Epidermal melanocyte (primary cell): ENCODE results near the gene UBAC2.

Source experiments
- DNase-seq: peaks from one replicate; pipeline ENCODE4 v3.0.0; 2011; ENCODE audit warnings: low spot score; ENCODE audit not compliant: insufficient read length

The UBAC2 gene, protein sequence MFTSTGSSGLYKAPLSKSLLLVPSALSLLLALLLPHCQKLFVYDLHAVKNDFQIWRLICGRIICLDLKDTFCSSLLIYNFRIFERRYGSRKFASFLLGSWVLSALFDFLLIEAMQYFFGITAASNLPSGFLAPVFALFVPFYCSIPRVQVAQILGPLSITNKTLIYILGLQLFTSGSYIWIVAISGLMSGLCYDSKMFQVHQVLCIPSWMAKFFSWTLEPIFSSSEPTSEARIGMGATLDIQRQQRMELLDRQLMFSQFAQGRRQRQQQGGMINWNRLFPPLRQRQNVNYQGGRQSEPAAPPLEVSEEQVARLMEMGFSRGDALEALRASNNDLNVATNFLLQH

DNA sequence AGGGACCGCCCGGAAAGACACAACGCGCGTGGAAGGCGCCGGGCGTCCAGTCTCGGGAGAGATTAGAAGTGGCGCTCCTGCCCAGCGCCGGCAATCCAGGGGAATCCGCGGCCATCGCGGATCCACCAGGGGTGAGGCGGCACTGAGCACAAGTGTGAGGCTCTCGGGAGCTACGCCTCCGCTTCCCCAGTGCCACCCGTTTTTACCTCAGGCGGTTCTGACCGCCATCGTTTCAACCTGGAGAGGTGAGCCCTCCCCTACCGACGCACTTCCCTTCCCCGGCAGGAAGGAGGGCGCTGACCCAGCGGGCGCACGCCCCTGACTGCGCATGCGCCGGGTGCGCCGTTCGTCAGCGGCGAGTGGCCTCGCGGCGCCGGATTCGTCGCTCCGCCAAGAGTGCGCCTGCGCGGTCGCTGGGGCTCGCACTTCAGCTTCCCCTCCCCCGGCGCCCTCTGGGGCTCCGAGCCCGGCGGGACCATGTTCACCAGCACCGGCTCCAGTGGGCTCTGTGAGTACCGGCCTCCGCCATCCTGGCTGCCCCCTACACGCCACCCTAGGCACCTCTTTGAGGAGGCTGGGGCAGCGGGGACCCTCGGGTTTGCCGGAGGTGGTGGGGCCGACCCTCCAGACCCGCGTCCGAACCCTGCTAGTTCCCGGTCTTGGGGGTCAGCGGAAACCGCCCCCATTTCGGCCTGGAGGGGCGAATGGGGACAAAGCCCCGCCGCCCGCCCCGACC, at the start of gene UBAC2:
Gene UBAC2 (plus strand): TSS at position 423 of the 736 bp plus-strand sequence. CDS start 55 bp downstream, at position 478.
- peak; percentile 92 for DNase-seq

DNA sequence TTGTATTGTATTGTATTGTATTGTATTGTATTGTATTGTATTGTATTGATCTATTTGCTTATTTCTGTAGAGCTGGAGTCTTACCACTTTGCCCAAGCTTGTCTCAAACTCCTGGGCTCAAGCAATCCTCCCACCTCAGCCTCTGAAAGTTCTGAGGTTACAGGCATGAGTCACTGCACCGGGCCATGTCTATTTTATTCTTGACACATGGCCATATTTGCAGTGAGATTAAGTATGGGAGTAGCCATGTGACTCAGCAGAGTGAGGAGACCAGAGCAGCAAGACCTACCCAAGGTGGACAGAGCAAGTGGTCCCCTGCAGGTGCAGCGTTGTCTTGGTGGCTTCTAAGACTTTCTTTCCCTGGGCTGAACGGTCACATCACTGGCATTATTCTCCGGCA, 49.1 kb upstream of the UBAC2 start:
- DNase-seq = no peak

DNA sequence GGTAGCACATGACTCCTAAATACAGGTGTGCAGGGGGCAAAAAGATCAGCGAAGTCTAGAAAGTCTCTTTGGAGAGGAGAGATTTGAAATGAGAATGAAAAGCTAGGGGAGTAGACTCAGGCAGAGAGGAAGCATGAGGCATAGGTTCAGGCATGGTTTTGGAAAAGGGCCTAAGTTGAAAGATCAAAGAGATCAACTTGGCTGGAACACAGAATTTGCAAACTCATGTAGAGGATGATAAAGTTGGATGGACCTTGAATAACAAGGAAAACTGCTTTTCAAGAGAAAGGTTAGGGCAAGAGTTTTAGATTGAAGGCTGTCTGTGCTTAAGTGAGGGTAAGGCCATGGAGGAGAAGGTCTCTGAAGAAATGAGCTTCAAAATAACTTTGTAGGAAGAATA, 47.4 kb upstream of the UBAC2 start:
- DNase-seq = no peak

DNA sequence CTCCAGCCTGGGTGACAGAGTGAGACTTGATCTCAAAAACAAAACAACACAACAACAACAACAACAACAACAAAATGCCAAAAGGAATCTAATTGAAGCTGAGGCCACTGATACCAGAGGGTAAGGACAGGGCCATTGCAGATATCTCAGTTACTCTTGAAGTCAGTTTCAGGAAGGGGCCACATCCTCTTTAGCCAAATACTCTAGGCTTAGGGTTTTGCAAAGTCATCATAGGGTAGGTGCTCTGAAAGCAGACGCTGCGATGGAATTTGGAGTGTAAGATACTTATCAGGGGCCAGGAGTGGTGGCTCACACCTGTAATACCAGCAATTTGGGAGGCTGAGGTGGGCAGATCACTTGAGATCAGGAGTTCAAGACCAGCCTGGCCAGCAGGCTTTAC, 46.6 kb upstream of the UBAC2 start:
- DNase-seq = no peak

DNA sequence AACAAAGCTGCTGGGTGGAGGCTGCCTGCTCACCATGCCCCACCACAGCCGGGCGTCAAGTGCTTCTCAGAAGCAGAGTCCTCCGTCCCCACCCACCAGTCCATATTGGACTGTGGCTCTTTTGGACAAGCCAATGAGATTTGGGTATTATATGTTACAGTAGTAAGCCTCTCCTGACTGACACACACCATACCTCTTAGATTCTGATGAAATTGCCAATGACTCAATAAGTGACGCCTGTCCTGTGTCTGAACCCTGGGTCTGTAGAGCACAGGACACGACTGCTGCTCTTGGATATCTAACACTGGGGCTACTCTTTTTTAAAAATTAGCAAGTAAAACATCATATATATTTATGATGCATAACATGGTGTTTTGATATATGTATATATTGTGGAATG, 44.8 kb upstream of the UBAC2 start:
- no peak for DNase-seq

DNA sequence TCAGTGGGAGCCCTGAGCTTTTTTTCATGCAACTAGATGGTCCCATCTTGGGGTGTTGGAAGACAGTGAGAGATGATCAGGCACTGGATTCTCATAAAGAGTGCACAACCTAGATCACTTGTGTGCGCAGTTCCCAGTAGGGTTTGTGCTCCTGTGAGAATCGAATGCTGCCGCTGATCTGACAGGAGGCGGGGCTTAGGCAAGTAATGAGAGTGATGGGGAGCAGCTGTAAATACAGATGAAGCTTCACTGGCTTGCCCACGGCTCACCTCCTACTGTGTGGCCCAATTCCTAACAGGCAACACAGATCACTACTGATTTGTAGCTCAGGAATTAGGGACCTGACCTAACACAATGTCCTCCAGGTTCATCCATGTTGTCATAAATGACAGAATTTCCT, 43.6 kb upstream of the UBAC2 start:
- DNase-seq = no peak

DNA sequence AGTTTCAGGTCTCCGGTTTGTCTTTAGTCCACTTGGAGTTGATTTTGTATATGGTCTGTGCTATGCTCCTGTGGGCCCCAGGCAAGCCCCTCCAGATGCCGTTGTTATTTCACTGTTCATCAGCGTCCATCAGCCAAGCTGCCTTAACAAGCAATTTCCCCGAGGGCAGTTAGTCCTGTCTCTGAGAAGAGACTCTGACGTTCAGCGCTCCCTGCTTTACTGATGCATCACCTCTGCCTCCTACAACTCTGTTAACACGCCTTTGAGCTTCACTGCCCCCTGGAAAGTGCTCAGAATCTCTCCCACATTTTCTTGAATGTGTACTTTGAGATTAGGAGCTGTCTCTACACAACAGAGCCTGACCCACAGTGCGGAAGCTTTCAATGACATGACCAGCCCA, 41.8 kb upstream of the UBAC2 start:
- DNase-seq = no peak

DNA sequence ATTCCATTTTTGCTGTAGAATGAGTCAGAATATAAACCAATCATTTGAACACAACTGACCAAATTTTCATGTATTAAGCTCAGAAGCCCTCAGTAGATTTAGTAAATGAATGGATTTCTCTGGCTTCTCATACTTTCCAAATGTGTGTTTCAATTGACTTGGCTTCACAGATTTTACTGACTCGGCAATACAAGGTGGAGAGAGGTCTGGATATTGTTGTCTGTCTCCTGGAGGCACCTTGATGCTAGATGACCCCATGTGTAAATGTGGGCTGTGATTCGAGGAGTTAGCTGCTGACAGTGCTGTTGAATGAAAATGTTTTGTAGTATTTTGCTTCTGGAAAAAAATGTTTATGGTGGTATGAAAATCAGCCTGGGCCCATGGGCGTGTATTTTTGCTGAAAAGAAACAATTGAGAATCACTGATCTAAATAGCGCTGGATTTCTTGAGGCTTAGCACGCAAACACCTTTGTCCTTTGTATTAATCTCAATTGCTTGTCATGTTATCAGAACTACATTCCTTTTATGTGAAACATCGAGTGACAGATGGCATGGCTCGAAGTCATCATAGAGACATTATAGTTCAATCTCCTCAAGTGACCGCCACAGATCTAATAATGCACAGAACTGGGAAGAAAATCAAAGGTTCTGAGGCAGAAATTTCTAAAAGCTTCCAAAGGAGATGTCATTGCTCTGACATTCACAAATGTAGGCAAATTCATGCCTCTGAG, 41.2 kb upstream of the UBAC2 start:
- no peak for DNase-seq

DNA sequence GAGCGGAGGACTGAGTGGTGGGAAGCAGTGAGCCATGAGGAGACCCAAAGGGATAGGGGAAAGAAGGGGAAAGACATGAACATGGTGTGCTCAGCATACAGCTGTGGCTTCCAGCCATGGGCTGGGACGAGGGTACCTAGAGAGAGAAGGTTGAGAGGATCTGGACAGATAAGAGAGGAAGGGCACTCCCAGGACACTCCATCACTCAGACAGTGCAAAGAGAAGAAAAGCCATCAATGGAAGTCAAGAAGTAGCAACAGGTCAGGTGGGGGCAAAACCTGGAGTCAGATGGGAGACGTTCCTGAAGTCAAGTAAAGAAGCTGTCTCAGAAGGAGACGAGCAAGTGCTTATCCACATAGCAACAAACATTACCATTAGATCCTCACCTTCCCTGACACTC, 40.2 kb upstream of the UBAC2 start:
- no peak for DNase-seq

DNA sequence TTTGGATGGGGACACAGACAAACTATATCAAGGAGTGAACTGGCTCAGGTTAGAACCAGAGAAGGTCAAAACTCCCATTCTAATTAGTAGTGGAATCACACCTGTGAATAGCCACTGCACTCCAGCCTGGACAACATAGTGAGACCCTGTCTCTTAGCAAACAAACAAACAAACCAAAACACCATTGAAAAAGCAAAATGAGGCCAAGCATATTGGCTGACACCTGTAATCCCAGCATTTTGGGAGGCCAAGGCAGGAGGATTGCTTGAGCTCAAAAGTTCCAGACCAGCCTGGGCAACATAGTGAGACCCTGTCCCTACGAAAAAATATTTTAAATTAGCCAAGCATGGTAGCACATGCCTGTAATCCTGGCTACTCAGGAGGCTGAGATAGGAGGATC, 39.1 kb upstream of the UBAC2 start:
- DNase-seq = no peak

DNA sequence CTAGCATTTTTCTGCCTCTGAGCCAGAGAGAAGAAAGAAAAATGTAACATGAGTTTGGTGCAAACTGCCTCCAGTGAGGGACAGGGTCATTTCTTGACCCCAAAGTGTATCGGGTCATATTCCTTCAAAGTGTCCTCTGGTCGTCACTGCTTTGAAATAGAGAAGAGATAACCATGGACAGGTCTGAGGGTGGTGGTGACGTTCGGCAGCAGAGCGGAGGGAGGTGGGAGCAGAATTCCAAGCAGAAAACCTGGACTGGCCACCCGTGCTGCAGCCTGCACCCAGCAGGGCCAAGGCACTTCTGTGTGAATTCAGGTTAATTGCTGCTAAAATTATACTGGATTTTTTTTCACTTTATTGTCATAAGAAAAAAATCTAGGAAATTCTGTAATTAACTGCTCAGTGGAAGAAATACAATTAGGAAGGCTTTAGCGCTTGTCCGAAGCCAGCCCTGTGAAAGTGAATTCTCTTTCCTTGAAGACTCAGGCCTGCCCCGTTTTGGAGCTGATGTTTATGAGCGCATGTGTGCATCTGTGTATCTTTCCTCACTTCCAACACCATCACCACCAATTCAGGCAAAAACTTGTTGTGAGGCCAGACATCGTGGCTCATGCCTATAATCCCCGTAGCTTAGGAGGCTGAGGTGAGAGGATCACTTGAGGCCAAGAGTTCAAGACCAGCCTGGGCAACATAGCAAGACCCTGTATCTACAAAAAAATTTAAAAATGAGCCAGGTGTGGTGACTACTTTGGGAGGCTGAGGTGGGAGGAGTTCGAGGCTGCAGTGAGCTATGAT, 37.9 kb upstream of the UBAC2 start:
- no peak for DNase-seq

DNA sequence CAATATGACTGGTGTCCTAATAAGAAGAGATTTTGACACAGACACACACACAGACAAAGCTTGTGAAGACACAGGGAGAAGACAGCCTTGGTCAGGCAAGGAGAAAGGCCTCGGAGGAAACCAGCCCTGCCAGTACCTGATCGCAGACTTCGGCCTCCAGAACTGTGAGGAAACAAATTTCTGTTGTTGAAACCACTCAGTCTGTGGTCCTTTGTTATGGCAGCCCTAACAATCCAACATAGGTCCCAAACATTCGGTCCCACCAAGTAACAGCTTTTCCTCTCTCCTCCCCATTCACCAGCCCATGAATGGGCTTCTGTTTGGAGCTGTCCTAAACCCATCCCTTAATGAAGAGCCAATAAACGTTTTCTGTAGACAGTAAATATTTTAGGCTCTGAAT, 36.4 kb upstream of the UBAC2 start:
- no peak for DNase-seq

DNA sequence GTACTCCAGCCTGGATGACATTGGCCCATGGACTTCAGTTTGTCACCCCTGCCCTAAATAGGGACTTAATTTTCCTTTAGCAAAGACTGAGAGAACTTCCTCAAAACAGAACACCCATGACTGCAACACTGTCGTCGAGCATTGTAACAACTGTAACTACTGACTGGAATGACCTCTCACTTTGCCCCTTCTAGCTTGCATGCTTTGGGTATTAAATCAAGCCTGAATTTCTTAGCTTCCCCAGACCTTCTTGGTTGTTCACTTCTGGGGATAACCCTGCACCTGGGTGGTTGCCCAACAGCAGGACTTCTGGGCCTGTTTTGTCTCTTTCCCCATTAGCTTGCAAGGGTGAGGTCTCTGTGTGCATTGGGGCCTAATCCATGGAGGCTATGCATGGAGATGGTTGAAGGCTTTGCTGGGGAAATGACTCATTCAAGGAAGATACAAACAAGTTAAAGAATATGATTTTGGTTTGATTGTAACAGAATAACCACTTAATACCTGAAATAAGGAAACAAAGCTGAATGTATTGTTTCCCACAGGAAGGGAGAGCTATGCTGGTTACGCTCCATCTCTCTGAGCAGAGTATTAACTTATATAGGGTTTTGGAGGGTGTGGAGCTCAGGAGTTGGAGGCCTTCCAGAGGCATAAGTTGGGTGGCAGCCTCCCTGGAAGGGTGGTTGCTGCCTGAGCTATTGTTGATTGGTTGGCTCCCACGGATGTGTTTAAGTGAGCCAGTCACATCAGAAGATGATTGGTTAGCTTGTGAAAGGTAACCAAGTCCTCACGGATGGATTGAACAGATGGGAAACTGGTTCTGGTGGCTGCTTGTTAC, 34.7 kb upstream of the UBAC2 start:
- no peak for DNase-seq

DNA sequence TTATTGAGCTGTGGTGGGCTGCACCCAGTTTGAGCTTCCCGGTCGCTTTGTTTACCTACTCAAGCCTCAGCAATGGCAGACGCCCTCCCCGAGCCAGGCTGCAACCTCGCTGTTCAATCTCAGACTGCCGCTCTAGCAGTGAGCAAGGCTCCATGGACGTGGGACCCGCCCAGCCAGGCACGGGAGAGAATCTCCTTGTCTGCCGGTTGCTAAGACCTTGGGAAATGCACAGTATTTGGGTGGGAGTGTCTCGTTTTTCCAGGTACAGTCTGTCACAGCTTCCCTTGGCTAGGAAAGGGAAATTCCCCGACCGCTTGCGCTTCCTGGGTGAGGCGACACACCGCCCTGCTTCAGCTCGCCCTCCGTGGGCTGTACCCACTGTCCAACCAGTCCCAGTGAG, 27.7 kb upstream of the UBAC2 start:
- DNase-seq = no peak

DNA sequence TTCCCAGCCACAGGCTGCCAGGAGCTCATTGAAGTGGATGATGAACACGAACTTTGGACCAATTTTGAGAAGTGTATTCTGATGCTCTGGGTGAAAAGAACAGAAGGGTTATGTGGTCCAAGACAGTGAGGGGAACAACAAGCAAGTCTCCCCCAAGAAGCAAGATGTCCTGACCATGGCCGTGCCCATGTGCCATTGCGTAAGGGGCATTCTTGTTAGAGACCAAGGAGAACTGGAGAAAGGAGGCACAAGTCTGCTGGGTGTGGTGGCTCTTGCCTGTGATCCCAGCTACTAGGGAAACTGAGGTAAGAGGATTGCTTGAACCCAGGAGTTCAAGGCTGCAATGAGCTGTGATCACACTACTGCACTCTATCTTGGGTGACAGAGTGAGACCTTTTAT, 27.0 kb upstream of the UBAC2 start:
- DNase-seq = no peak

DNA sequence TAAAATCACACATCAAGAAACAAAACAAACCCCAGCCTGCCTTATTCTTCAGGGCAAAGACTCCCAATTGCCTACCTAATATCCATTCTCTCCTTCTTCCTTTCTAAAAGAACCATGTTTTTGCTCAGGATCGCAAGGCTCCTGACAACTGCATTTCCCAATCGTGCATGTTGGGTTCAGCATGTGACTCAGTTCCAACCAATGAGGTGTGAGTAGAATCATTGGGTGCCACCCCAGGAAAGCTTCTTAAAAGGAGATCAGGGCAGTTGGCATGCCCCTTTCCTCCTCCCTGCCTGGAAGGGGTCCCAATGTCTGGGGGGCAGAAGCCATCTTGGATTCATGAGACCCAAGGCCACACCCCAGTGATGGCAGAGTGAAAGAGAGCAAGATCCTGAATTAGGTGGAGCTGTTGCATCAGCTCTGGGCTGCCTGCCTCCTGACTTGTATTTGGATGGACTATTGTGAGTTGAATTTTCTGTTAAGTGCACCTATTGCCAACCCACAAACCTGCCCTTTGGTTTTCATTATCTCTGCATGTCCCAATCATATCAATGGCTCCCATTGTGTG, 26.0 kb upstream of the UBAC2 start:
- DNase-seq = no peak

DNA sequence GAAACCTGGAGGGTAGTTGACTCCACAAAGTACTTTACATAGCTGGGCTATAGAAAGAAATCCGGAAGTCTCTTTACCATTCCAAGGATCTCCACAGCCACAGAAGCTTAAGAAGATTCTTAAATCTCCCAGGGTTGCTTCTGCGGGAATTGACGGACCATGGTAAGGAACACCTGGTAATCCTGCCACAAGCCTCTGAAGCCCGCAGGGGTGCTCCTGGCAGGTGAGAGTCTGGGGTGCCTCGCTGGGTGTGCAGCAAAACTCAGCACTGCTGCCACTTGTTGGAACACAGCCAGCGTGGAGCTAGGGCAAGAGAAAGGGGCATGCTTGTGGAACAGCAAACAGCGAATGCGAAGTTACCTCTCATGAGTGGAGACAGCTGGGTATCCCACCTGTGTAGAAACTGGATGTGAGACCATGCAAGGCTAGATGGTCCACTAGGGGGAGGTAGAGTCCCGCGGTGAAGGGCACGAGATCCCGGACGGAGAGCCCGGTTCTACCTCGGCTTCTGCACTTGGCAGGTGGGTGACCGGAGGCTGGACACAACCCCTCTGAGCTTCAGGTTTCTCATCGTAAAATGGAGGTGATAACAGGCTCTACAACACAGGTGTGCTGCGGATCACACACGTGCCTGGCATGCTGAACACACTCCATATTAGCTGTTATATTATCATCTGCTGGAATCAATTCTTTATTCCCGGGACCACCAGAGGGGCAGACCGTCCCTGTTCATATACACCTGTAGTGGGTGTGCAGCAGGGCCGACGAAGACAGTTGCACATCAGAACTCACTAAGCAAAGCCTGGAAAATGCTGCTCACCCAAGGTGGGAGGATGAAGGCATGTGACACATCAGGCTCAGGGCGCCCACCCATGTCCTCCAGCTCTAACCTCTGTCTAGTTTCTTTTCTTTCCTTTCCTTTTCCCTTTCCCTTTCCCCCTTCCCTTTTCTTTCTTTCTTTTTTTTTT, 24.1 kb upstream of the UBAC2 start:
- no peak for DNase-seq

DNA sequence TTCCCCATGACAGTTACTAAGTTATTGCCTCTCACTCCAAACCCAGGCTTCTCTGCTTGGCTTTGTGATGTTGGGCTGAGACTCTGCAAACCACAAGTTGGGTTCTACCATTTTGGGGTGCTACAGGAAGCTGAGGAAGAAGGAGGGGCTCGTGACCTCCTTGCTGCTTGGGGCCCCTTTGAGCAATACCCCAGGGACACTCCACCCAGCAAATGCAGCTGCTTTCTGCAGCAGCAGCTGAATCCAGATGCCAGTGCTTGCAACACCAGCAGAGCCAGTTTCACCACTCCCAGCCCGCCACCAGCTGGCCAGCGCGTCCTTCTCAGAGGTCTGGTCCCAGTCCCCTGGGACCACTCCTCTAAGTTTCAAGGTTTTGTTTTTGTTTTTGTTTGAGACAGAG, 22.0 kb upstream of the UBAC2 start:
- DNase-seq = no peak

DNA sequence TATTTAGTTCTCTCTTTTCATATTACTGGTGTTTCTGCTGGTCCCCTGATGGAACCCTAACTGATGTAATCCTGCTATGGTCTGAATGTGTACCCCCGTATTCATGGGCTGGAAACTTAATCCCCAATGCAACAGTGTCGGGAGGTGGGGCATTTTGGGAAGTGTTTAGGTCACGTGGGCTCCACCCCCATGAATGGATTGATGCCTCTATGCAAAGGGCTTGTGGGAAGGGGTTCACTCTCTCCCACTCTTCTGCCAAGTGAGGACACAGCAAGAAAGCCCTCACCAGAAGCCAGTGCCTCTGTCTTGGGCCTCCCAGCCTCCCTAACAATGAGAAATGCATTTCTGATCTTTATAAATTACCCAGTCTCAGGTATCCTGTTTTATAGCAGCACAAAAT, 21.2 kb upstream of the UBAC2 start:
- DNase-seq = no peak
